GM19023 (cell line): ENCODE measurements around the gene ERP44.
"Not testable (repeated sequence)": the region's sequence is repeated elsewhere in the genome, so short reads cannot be mapped to it uniquely, and the experiment has no call there.

ENCODE experiments used
- ATAC-seq: cut with Tn5 transposase; IDR thresholded peaks from one replicate; pipeline ENCODE4 v1.9.1; 2021; ENCODE audit warnings: mild to moderate bottlenecking, moderate library complexity; ENCODE audit not compliant: unreplicated experiment

Gene ERP44

GRCh38 chr9:100070104-100071041 lies 28.4 kb downstream of the ERP44 start:
- ATAC-seq = no peak

- ATAC-seq = not testable (repeated sequence)
These were observed 29.7 kb downstream of the ERP44 start for GRCh38 chr9:100069068-100069467.

GRCh38 chr9:100067990-100068389 lies 30.8 kb downstream of the ERP44 start:
- not testable (repeated sequence) for ATAC-seq

GRCh38 chr9:100066539-100066938 lies 32.3 kb downstream of the ERP44 start:
- no peak for ATAC-seq

DNA sequence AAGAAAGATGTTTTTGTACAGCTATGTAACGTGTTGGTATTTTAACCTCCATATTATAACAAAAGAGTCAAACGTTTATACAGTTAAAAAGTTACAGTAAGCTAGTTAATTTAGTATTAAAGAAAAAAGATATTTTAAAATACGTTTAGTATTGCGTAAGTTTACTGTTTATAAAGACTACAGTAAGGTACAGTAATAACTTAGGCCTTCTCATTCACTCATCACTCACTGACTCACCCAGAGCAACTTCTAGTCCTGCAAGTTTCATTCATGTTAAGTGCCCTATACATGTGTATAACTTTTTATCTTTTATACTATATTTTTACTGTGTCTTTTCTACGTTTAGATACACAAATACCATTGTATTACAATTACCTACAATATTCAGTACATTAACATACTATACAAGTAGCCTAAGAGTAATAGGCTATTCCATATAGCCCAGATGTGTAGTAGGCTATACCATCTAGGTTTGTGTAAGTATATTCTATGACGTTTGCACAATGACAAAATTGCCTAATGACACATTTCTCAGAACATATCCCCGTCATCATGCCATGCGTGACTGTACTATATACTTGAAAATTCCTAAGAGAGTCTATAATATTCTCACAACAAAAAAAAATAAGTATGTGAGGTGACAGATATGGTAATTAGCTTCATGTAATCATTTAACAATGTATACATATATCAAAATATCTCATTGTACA lies 33.8 kb downstream of the ERP44 start:
- no peak for ATAC-seq

DNA sequence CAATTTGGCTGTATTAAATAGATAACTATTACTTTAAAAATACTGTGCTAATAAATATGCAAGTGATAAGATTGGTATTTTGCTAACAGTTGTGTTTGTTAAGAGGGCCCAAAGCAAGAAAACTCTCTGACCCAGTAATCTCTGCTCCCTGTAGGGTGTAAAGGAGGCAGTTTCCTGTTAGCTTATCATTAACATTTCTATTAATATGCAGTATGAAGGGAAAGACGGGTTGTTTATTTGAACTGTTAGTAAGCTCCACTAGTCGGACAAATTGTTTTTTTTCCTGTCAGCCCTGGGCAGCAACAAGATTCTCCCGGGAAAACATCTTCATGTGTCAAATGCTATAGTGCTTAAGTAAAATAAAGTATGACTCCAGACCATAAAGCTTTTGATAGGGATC lies 35.6 kb downstream of the ERP44 start:
- no peak for ATAC-seq

GRCh38 chr9:100062683-100063082 lies 36.1 kb downstream of the ERP44 start:
- not testable (repeated sequence) for ATAC-seq

GRCh38 chr9:100058699-100059579 lies 39.9 kb downstream of the ERP44 start:
- ATAC-seq = peak; percentile 77

GRCh38 chr9:100057624-100058023 lies 41.2 kb downstream of the ERP44 start:
- ATAC-seq = no peak

DNA sequence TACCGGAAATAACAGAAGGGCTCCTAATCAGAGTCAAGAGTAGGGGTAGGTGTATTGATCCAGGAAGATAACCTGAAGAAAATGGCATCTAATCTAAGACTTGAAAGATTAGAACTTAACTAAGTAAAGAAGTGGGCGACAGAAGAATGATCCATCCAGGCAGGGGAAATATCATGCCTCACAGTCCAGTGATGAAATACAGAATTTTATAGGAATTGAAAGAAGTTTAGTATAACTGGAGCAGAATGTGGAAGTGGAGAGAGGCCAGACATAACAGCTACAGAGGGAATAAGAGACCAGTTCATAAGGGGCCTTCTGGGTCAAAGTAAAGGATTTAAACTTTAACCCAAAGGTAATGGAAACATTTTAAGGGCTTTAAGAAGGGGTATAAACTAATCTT lies 42.2 kb downstream of the ERP44 start:
- ATAC-seq = no peak

- no peak for ATAC-seq
These were observed 46.4 kb downstream of the ERP44 start for GRCh38 chr9:100052375-100052774.

GRCh38 chr9:100049551-100049950 lies 49.2 kb downstream of the ERP44 start:
- no peak for ATAC-seq

- no peak for ATAC-seq
These were observed 60.3 kb downstream of the ERP44 start for GRCh38 chr9:100038472-100038871.

DNA sequence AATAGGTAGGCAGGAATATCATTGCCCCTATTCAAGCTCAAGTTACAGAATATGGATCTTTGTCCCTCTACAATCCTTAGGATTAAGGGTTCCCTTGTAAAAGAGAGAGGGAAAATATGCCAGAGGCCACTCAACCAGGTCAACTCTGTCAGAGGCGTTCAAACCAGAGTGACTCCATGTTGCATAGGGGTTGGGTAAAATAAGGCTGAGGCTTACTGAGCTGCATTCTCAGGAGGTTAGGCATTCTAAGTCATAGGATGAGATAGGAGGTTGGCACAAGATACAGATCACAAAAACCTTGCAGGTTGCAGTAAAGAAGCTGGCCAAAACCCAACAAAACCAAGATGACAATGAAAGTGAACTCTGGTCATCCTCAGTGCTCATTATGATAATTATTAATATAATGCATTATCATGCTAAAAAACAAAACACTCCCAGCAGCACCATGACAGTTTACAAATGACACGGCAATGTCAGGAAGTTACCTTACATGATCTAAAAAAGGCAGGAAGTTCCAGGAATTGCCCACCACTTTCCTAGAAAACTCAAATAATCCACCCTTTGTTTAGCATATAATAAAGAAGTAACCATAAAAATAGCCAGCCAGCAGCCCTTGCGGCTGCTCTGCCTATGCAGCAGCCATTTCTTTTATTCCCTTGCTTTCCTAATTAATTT lies 64.8 kb downstream of the ERP44 start:
- ATAC-seq = no peak

DNA sequence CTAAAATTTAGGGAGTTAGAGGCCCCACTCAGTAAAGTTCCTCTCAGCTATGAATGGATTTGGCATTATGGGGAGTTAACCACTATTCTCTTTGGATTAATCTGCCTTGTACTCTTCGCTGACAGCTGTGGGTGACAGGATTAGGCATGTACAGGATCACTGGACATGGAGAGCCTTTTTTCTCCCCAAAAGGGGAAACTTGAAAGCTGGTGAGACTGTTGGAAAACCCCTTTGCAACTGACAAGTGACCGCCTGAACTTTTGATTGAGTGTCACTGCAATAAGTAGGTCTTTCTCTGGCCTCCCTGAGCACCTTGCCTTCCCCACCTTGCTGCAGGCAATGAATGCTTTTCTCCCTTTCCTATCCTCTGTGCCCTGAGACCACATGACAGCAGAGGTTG lies 68.3 kb downstream of the ERP44 start:
- ATAC-seq = peak; percentile 50

DNA sequence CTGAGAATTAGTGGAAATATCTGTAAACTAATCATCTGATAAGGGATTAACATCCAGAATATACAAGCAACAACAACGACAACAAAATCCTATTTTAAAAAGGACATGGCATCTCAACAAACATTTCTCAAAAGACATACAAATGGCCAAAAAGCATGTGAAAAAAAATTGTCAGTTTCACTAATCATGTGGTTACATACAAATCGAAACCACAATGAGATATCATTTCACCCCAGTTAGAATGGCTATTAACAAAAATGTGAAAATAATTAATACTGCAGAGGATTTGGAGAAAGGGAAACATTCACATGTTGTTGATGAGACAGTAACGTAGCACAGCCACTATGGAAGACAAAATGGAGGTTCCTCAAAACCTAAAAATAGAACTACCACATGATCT lies 69.5 kb downstream of the ERP44 start:
- ATAC-seq = no peak

DNA sequence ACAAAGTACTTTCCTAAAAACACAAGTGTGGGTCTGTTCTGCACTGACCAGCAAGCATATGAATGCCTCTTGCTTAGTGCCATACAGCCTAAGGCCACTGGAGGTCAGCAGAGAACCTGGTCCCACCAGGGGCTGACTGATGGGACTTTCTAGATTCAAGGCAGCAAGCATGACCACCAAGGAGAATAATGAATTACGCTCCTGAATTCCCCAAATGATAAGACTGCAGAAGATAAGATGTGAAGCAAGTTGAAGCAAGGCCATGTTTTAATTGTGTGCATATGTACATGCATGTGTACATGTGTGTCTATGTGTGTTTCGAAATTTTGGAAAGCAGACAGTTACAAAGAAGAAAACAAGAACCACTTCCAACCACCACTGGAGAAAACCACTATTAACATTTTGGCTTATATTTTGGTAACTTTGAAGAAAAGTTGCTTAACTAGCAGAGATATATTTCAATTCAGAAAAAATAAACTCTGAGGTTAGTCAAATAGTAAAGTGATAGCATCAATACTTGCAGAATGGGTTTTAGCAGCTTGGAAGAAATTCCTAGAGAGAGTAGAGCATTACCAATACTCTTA lies 70.5 kb downstream of the ERP44 start:
- peak; percentile 92 for ATAC-seq

- no peak for ATAC-seq
These were observed 71.3 kb downstream of the ERP44 start for GRCh38 chr9:100027543-100027942.

GRCh38 chr9:100021931-100022330 lies 76.9 kb downstream of the ERP44 start:
- ATAC-seq = no peak

GRCh38 chr9:100020121-100020795 lies 78.5 kb downstream of the ERP44 start:
- ATAC-seq = no peak
